K562 (cell line): Measurements from ENCODE around the gene TYR. TPM values are rescaled to one million over a fixed set of nuclear protein-coding genes. Genes with fewer than 3 reads are reported as not detected.

Experiments
- ATAC-seq: fragments of 200-7000 bp; cut with Tn5 transposase; 3 replicates; pipeline ENCODE4 v1.9.1; 2020; ENCODE audit warnings: moderate library complexity
- BruUV-seq: library from RNA; stranded (reverse); fragments of 400-500 nt; replicated peaks from 2 replicates; lab custom pipeline; 2021; lab: Mats Ljungman, UMichigan
- CTCF ChIA-PET: fragments of 300-600 bp; formaldehyde crosslinking; extraction: SDS; loops from one replicate; lab custom pipeline; 2021; ENCODE audit warnings: low intra/inter-chr PET ratio; lab: Yijun Ruan, JAX
- POLR2A ChIA-PET: fragments of 300-600, 350-650 bp; sonication (Branson Sonifier 250); formaldehyde crosslinking; extraction: SDS; loops from one replicate; lab custom pipeline; 2021; ENCODE audit warnings: antibody characterized with exemption, inconsistent platforms; lab: Yijun Ruan, JAX
- DNase-seq, 4 experiments: peaks; one replicate each; pipeline versions ENCODE4 v3.0.0 to v3.0.0-alpha.2; 2011 to 2018; ENCODE audit warnings: low spot score in 3 of 4, mixed read lengths in 3 of 4; ENCODE audit errors: extremely low read depth in 1 of 4
- FAIRE-seq: peaks from 2 replicates; lab custom pipeline; 2011; peaks lifted over from hg19 to GRCh38; lab: Jason Lieb, UNC
- H2AFZ ChIP-seq: 2 replicates; pipeline ENCODE4 v1.6.0; 2011; ENCODE audit warnings: low read depth, low read length, control low read depth, inconsistent platforms
- H3K27ac ChIP-seq: fragments of 200-600 bp; 3 replicates; pipeline ENCODE4 v1.8.0; 2011; ENCODE audit warnings: low read depth, mild to moderate bottlenecking, control low read depth, inconsistent platforms, low read length, moderate library complexity, mixed read lengths; ENCODE audit errors: extremely low read depth
- H3K27me3 ChIP-seq, 2 experiments: fragments of 300-600 bp in 1 of 2; 2 replicates in 1 of 2; 3 replicates in 1 of 2; pipeline versions ENCODE4 v1.6.0 to v1.8.0; 2011; ENCODE audit warnings: inconsistent platforms in 2 of 2, low read length in 2 of 2, mild to moderate bottlenecking in 1 of 2, mixed read lengths in 1 of 2, moderate library complexity in 1 of 2; ENCODE audit not compliant: control insufficient read depth in 2 of 2, insufficient read depth in 2 of 2
- H3K36me3 ChIP-seq: fragments of 300-600 bp; 3 replicates; pipeline ENCODE4 v1.8.0; 2011; ENCODE audit warnings: mild to moderate bottlenecking, low read length, inconsistent platforms; ENCODE audit not compliant: control insufficient read depth, insufficient read depth
- H3K4me1 ChIP-seq, 2 experiments: fragments of 200-600 bp in 1 of 2; replicated peaks in 1 of 2; 2 replicates in 1 of 2; 3 replicates in 1 of 2; pipeline versions ENCODE4 v1.5.1 to v1.8.0; 2011; ENCODE audit warnings: inconsistent platforms in 2 of 2, low read length in 2 of 2, mild to moderate bottlenecking in 1 of 2, mixed read lengths in 1 of 2, moderate library complexity in 1 of 2; ENCODE audit not compliant: control insufficient read depth in 2 of 2, insufficient read depth in 2 of 2
- H3K4me2 ChIP-seq: 2 replicates; pipeline ENCODE4 v1.6.1; 2011; ENCODE audit warnings: low read length, control low read depth, inconsistent platforms, mixed read lengths; ENCODE audit not compliant: insufficient read depth
- H3K4me3 ChIP-seq: fragments of 200-600 bp; sonication (generic), shearing (Covaris generic); 2 replicates; pipeline ENCODE4 v1.5.1; 2016; ENCODE audit warnings: control low read depth, inconsistent platforms
- H3K79me2 ChIP-seq: fragments of 200-600 bp; 3 replicates; pipeline ENCODE4 v1.8.0; 2011; ENCODE audit warnings: low read length, inconsistent platforms; ENCODE audit not compliant: control insufficient read depth, insufficient read depth
- H3K9ac ChIP-seq, 2 experiments: 2 replicates each; pipeline versions ENCODE4 v1.6.0 to v1.6.1; 2011; ENCODE audit warnings: low read depth in 2 of 2, low read length in 2 of 2, control low read depth in 1 of 2, inconsistent platforms in 1 of 2, mild to moderate bottlenecking in 1 of 2, mixed read lengths in 1 of 2; ENCODE audit not compliant: insufficient read depth in 1 of 2
- H3K9me1 ChIP-seq: one replicate; pipeline ENCODE4 v1.6.0; 2011; ENCODE audit warnings: inconsistent platforms, mild to moderate bottlenecking, low read length, moderate library complexity; ENCODE audit not compliant: control insufficient read depth, insufficient read depth
- H3K9me3 ChIP-seq: replicated peaks from 2 replicates; pipeline ENCODE4 v1.5.1; 2011; ENCODE audit warnings: low read depth, low read length, inconsistent platforms; ENCODE audit not compliant: control insufficient read depth, insufficient read depth
- H4K20me1 ChIP-seq: replicated peaks from 2 replicates; pipeline ENCODE4 v1.6.1; 2011; ENCODE audit warnings: low read length, inconsistent platforms, mixed read lengths; ENCODE audit not compliant: control insufficient read depth, insufficient read depth
- E2F3 ChIP-seq: fragments of 250-450 bp; sonication (Bioruptor Pico); IDR thresholded peaks from 2 replicates; pipeline ENCODE4 v1.4.0; 2020; ENCODE audit warnings: mild to moderate bottlenecking
- in situ Hi-C: fragments of 300-500 bp; cut with MboI; formaldehyde crosslinking; loops from 4 replicates; pipeline ENCODE4 v1.15.0; 2018; ENCODE audit warnings: inconsistent platforms, mixed read lengths
- intact Hi-C: fragments of 100-400 bp; cut with micrococcal nuclease; formaldehyde crosslinking; loops from 2 replicates; pipeline ENCODE4 v1.14.2; 2022
- polyA plus RNA-seq, 8 experiments: library from polyadenylated mRNA; depleted of rRNA in 4 of 8; stranded (reverse) in 5 of 8; unstranded in 3 of 8; fragments of >200 nt; fragmentation: Nextera tagmentation in 2 of 8; fragmentation: Illumina TruSeq in 1 of 8; extraction: Ambion mirVana in 2 of 8; extraction: Trizol in 1 of 8; gene quantifications; 2 replicates each; pipeline versions ENCODE4 v1.2.1 to v1.2.3, GENCODE V29; 2011 to 2014; ENCODE audit warnings: inconsistent platforms in 1 of 8, missing spikeins in 1 of 8
- total RNA-seq, 7 experiments: library from RNA; depleted of rRNA in 6 of 7; stranded (reverse); fragments of >200 nt in 6 of 7; fragmentation: Illumina TruSeq in 2 of 7; extraction: Trizol in 2 of 7; gene quantifications; 2 replicates each; pipeline versions ENCODE4 v1.2.1 to v1.2.3, GENCODE V29; 2011 to 2021; ENCODE audit warnings: low replicate concordance in 1 of 7
- TF ChIP-seq, protein P1 (sequence below): fragments of 250-450 bp; sonication (Bioruptor Pico); IDR thresholded peaks from 2 replicates; pipeline ENCODE4 v1.4.0; 2020; ENCODE audit warnings: mild to moderate bottlenecking, moderate library complexity

The TYR gene
- total and polyA plus RNA-seq, 9 of the 15 experiments (the other 6 are each of a cell fraction or from before 2014, with no cell fraction given): not detected

DNA sequence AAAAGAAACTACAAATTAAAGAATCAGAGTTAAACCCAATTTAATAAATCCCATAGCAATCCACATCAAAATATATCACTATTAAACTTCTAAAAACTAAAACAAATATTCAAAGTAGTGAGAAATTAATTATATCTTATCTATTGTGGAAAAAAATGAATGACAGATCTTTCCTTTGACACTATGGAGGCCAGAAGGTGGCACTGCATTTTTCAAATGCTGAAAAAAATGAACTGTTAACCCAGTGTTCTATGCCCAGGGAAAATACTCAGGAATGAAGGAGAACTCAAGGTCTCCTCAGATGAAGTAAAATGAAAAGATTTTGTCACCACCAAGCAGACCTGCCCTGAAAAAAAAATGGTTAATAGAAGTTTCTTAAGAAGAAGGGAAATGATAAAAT is 27.7 kb downstream of the TYR start:
- no peak overlapping the region for H3K27ac ChIP-seq
- H3K27me3 ChIP-seq: no peaks in the 10 kb centered on the region
- in situ Hi-C loops: no loop called here
- intact Hi-C loops: no loop called here
- H2AFZ ChIP-seq: no peak overlapping the region
- H3K79me2 ChIP-seq: no peaks in the 10 kb centered on the region
- no peak overlapping the region for H3K9ac ChIP-seq
- ATAC-seq: no peak
- no peaks in the 10 kb centered on the region for H3K36me3 ChIP-seq
- no peak for DNase-seq
- POLR2A ChIA-PET: no interaction called here
- no peak overlapping the region for H3K4me3 ChIP-seq
- CTCF ChIA-PET: interaction anchor here (0.6 kb wide), 1 partner anchor 392 kb away, joined by 3 read pairs; no protein-coding TSS in a partner anchor
- no peaks in the 10 kb centered on the region for H3K4me1 ChIP-seq
- H3K9me3 ChIP-seq: no peaks in the 10 kb centered on the region; the same call in 1 of the 2 replicates
- no peak for FAIRE-seq
- H3K9me1 ChIP-seq: no peaks in the 10 kb centered on the region
- no TSS peak for BruUV-seq
- no peak overlapping the region for H3K4me2 ChIP-seq
- no peak for TF ChIP-seq E2F3
- TF ChIP-seq, protein P1, sequence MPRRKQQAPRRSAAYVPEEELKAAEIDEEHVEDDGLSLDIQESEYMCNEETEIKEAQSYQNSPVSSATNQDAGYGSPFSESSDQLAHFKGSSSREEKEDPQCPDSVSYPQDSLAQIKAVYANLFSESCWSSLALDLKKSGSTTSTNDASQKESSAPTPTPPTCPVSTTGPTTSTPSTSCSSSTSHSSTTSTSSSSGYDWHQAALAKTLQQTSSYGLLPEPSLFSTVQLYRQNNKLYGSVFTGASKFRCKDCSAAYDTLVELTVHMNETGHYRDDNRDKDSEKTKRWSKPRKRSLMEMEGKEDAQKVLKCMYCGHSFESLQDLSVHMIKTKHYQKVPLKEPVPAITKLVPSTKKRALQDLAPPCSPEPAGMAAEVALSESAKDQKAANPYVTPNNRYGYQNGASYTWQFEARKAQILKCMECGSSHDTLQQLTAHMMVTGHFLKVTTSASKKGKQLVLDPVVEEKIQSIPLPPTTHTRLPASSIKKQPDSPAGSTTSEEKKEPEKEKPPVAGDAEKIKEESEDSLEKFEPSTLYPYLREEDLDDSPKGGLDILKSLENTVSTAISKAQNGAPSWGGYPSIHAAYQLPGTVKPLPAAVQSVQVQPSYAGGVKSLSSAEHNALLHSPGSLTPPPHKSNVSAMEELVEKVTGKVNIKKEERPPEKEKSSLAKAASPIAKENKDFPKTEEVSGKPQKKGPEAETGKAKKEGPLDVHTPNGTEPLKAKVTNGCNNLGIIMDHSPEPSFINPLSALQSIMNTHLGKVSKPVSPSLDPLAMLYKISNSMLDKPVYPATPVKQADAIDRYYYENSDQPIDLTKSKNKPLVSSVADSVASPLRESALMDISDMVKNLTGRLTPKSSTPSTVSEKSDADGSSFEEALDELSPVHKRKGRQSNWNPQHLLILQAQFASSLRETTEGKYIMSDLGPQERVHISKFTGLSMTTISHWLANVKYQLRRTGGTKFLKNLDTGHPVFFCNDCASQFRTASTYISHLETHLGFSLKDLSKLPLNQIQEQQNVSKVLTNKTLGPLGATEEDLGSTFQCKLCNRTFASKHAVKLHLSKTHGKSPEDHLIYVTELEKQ (CRISPR knock-in tag): no peak
- no peaks in the 10 kb centered on the region for H4K20me1 ChIP-seq
